K562 (cell line): Measurements from ENCODE around the gene TGFBR2. TPM values are rescaled to one million over a fixed set of nuclear protein-coding genes. Genes with fewer than 3 reads are reported as not detected.

Source experiments
- C11orf30 ChIP-seq: fragments of 450-650 bp; IDR thresholded peaks from 2 replicates; pipeline ENCODE4 v1.6.1; 2016; ENCODE audit warnings: low read depth, mild to moderate bottlenecking
- GATAD2B ChIP-seq: fragments of 450-650 bp; IDR thresholded peaks from 2 replicates; pipeline ENCODE4 v1.6.1; 2017; ENCODE audit warnings: mild to moderate bottlenecking, borderline replicate concordance
- HDAC3 ChIP-seq: fragments of 450-650 bp; IDR thresholded peaks from 2 replicates; pipeline ENCODE4 v1.6.1; 2018; ENCODE audit warnings: borderline replicate concordance, mild to moderate bottlenecking, moderate library complexity; ENCODE audit not compliant: partially characterized antibody
- ILF3 ChIP-seq: fragments of 450-650 bp; IDR thresholded peaks from 2 replicates; pipeline ENCODE4 v1.6.1; 2018; ENCODE audit warnings: antibody characterized with exemption, mild to moderate bottlenecking, moderate library complexity, borderline replicate concordance
- KDM4B ChIP-seq, 2 experiments: fragments of 450-650 bp in 1 of 2; sonication (generic) in 1 of 2; IDR thresholded peaks; 2 replicates each; pipeline ENCODE4 v1.6.1; 2016 to 2017; ENCODE audit warnings: borderline replicate concordance in 2 of 2, antibody characterized with exemption in 1 of 2, low read depth in 1 of 2, mild to moderate bottlenecking in 1 of 2
- NFATC3 ChIP-seq: fragments of 450-650 bp; IDR thresholded peaks from 2 replicates; pipeline ENCODE4 v1.6.1; 2017; ENCODE audit warnings: mild to moderate bottlenecking
- SAP30 ChIP-seq: fragments of 200-600 bp; sonication (generic); IDR thresholded peaks from 2 replicates; pipeline ENCODE4 v1.6.1; 2012; ENCODE audit warnings: borderline replicate concordance, low read depth, mild to moderate bottlenecking, moderate library complexity, low read length, control low read depth, inconsistent platforms; ENCODE audit not compliant: insufficient read depth, poor library complexity, severe bottlenecking
- TOE1 ChIP-seq, 2 experiments: fragments of 450-650 bp in 1 of 2; sonication (generic) in 1 of 2; formaldehyde crosslinking in 1 of 2; IDR thresholded peaks; 2 replicates each; pipeline versions ENCODE4 v1.7.1 to v1.8.0; 2016 to 2022; ENCODE audit warnings: borderline replicate concordance in 2 of 2, mild to moderate bottlenecking in 2 of 2, antibody characterized with exemption in 1 of 2, inconsistent platforms in 1 of 2, low read depth in 1 of 2, missing genetic modification reagents in 1 of 2, moderate library complexity in 1 of 2
- polyA plus RNA-seq, 8 experiments: library from polyadenylated mRNA; depleted of rRNA in 4 of 8; stranded (reverse) in 5 of 8; unstranded in 3 of 8; fragments of >200 nt; fragmentation: Nextera tagmentation in 2 of 8; fragmentation: Illumina TruSeq in 1 of 8; extraction: Ambion mirVana in 2 of 8; extraction: Trizol in 1 of 8; gene quantifications; 2 replicates each; pipeline versions ENCODE4 v1.2.1 to v1.2.3, GENCODE V29; 2011 to 2014; ENCODE audit warnings: inconsistent platforms in 1 of 8, missing spikeins in 1 of 8
- total RNA-seq, 7 experiments: library from RNA; depleted of rRNA in 6 of 7; stranded (reverse); fragments of >200 nt in 6 of 7; fragmentation: Illumina TruSeq in 2 of 7; extraction: Trizol in 2 of 7; gene quantifications; 2 replicates each; pipeline versions ENCODE4 v1.2.1 to v1.2.3, GENCODE V29; 2011 to 2021; ENCODE audit warnings: low replicate concordance in 1 of 7
- TF ChIP-seq, protein P1 (sequence below): fragments of 450-650 bp; IDR thresholded peaks from 2 replicates; pipeline ENCODE4 v1.6.1; 2016; ENCODE audit warnings: missing biosample characterization, missing genetic modification characterization
- TF ChIP-seq, protein P2 (sequence below): fragments of 250-450 bp; sonication (Bioruptor Pico); IDR thresholded peaks from 2 replicates; pipeline ENCODE4 v1.8.0; 2021; ENCODE audit warnings: borderline replicate concordance, mild to moderate bottlenecking, moderate library complexity; ENCODE audit not compliant: poor library complexity, severe bottlenecking
- TF ChIP-seq, protein P3 (sequence below): conservative IDR thresholded peaks from 2 replicates; pipeline ENCODE4 v1.6.1; 2011; ENCODE audit warnings: low read depth, mild to moderate bottlenecking, low read length; ENCODE audit not compliant: control insufficient read depth

The TGFBR2 gene
- total and polyA plus RNA-seq, 9 of the 15 experiments (the other 6 are each of a cell fraction or from before 2014, with no cell fraction given): 0.11 to 0.84 (median 0.24) TPM

DNA sequence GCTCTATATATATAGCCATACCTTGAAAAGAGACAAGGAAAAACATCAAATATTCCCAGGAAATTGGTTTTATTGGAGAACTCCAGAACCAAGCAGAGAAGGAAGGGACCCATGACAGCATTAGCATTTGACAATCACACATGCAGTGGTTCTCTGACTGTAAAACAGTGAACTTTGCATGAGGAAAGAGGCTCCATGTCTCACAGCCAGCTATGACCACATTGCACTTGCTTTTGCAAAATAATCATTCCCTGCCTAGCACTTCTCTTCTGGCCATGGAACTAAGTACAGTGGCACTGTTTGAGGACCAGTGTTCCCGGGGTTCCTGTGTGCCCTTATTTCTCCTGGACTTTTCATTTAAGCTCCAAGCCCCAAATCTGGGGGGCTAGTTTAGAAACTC lies 85.5 kb downstream of the TGFBR2 start (continued):
- TF ChIP-seq, protein P1, sequence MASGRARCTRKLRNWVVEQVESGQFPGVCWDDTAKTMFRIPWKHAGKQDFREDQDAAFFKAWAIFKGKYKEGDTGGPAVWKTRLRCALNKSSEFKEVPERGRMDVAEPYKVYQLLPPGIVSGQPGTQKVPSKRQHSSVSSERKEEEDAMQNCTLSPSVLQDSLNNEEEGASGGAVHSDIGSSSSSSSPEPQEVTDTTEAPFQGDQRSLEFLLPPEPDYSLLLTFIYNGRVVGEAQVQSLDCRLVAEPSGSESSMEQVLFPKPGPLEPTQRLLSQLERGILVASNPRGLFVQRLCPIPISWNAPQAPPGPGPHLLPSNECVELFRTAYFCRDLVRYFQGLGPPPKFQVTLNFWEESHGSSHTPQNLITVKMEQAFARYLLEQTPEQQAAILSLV: no peak
- TF ChIP-seq NFATC3 (no peak), KDM4B (IDR thresholded peaks at IDR 0.05; ENCODE audit: borderline replicate concordance in 2 of 2, low read depth in 1 of 2) (no peak), ILF3 (no peak), C11orf30 (no peak), HDAC3 (no peak), TOE1 (IDR thresholded peaks at IDR 0.05; ENCODE audit: borderline replicate concordance) (no peak), TOE1 (CRISPR knock-in tag; IDR thresholded peaks at IDR 0.05; ENCODE audit: borderline replicate concordance, low read depth) (no peak), SAP30 (no peak), GATAD2B (no peak)
- TF ChIP-seq, protein P2, sequence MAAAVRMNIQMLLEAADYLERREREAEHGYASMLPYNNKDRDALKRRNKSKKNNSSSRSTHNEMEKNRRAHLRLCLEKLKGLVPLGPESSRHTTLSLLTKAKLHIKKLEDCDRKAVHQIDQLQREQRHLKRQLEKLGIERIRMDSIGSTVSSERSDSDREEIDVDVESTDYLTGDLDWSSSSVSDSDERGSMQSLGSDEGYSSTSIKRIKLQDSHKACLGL (CRISPR knock-in tag): no peak
- TF ChIP-seq, protein P3, sequence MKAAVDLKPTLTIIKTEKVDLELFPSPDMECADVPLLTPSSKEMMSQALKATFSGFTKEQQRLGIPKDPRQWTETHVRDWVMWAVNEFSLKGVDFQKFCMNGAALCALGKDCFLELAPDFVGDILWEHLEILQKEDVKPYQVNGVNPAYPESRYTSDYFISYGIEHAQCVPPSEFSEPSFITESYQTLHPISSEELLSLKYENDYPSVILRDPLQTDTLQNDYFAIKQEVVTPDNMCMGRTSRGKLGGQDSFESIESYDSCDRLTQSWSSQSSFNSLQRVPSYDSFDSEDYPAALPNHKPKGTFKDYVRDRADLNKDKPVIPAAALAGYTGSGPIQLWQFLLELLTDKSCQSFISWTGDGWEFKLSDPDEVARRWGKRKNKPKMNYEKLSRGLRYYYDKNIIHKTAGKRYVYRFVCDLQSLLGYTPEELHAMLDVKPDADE: no peak
